ENCODE data around the gene CEP128.

CEP128 gene

GRCh38 chr14:80958226-80958625, 16.7 kb upstream of the CEP128 start:
- H4K20me1 ChIP-seq (ENCODE audit: insufficient read depth, low read length) = no peaks in the 10 kb centered on the region
- TF ChIP-seq CTCF (IDR thresholded peaks at IDR 0.05; ENCODE audit: low read depth, low read length) (no peak), EZH2phosphoT487 (IDR thresholded peaks at IDR 0.05; ENCODE audit: low read depth) (no peak)
- H3K79me2 ChIP-seq (ENCODE audit: low read length) = no peaks in the 10 kb centered on the region
- no peaks in the 10 kb centered on the region for H3K9me3 ChIP-seq (ENCODE audit: insufficient read depth, low read length)
- no peak overlapping the region for H3K9ac ChIP-seq (ENCODE audit: low read length)
- H3K27ac ChIP-seq (ENCODE audit: low read length) = no peak overlapping the region
- no peaks in the 10 kb centered on the region for H3K27me3 ChIP-seq (ENCODE audit: low read depth, low read length)
- H3K4me2 ChIP-seq (ENCODE audit: low read length) = no peak overlapping the region
- peaks cover 55% of the 10 kb centered on the region for H3K4me1 ChIP-seq (ENCODE audit: low read length)
- no peak overlapping the region for H2AFZ ChIP-seq (ENCODE audit: low read depth, low read length)
- H3K36me3 ChIP-seq (replicated peaks; ENCODE audit: low read depth, low read length) = no peaks in the 10 kb centered on the region
- no peak overlapping the region for H3K4me3 ChIP-seq (ENCODE audit: low read length)

GRCh38 chr14:80957613-80958012, 16.1 kb upstream of the CEP128 start:
- H2AFZ ChIP-seq (ENCODE audit: low read depth, low read length) = no peak overlapping the region
- H3K36me3 ChIP-seq (replicated peaks; ENCODE audit: low read depth, low read length) = no peaks in the 10 kb centered on the region
- H4K20me1 ChIP-seq (ENCODE audit: insufficient read depth, low read length) = no peaks in the 10 kb centered on the region
- no peaks in the 10 kb centered on the region for H3K9me3 ChIP-seq (ENCODE audit: insufficient read depth, low read length)
- no peak overlapping the region for H3K27ac ChIP-seq (ENCODE audit: low read length)
- H3K79me2 ChIP-seq (ENCODE audit: low read length) = no peaks in the 10 kb centered on the region
- no peak overlapping the region for H3K4me3 ChIP-seq (ENCODE audit: low read length)
- peaks cover 55% of the 10 kb centered on the region for H3K4me1 ChIP-seq (ENCODE audit: low read length)
- TF ChIP-seq CTCF (IDR thresholded peaks at IDR 0.05; ENCODE audit: low read depth, low read length) = no peak
- no peak for TF ChIP-seq EZH2phosphoT487 (IDR thresholded peaks at IDR 0.05; ENCODE audit: low read depth)
- H3K27me3 ChIP-seq (ENCODE audit: low read depth, low read length) = no peaks in the 10 kb centered on the region
- H3K4me2 ChIP-seq (ENCODE audit: low read length) = 0 out of 2 replicates have a peak overlapping the region, but pooled peaks have one; percentile 20
- no peak overlapping the region for H3K9ac ChIP-seq (ENCODE audit: low read length)

GRCh38 chr14:80956922-80957321, 15.4 kb upstream of the CEP128 start:
- no peaks in the 10 kb centered on the region for H3K36me3 ChIP-seq (replicated peaks; ENCODE audit: low read depth, low read length)
- peak overlapping the region; percentile 20; the same call in 1 of the 2 replicates for H3K4me2 ChIP-seq (ENCODE audit: low read length)
- no peaks in the 10 kb centered on the region for H3K9me3 ChIP-seq (ENCODE audit: insufficient read depth, low read length)
- peaks cover 55% of the 10 kb centered on the region for H3K4me1 ChIP-seq (ENCODE audit: low read length)
- TF ChIP-seq CTCF (IDR thresholded peaks at IDR 0.05; ENCODE audit: low read depth, low read length) (no peak), EZH2phosphoT487 (IDR thresholded peaks at IDR 0.05; ENCODE audit: low read depth) (no peak)
- no peaks in the 10 kb centered on the region for H4K20me1 ChIP-seq (ENCODE audit: insufficient read depth, low read length)
- no peaks in the 10 kb centered on the region for H3K79me2 ChIP-seq (ENCODE audit: low read length)
- no peak overlapping the region for H3K9ac ChIP-seq (ENCODE audit: low read length)
- H3K27me3 ChIP-seq (ENCODE audit: low read depth, low read length) = no peaks in the 10 kb centered on the region
- no peak overlapping the region for H3K27ac ChIP-seq (ENCODE audit: low read length)
- H3K4me3 ChIP-seq (ENCODE audit: low read length) = no peak overlapping the region
- no peak overlapping the region for H2AFZ ChIP-seq (ENCODE audit: low read depth, low read length)

GRCh38 chr14:80956102-80956501, 14.6 kb upstream of the CEP128 start:
- Histone ChIP-seq H3K4me1 (ENCODE audit: low read length) (peaks cover 54% of the 10 kb centered on the region), H3K27ac (ENCODE audit: low read length) (no peak overlapping the region), H3K27me3 (ENCODE audit: low read depth, low read length) (no peaks in the 10 kb centered on the region), H4K20me1 (ENCODE audit: insufficient read depth, low read length) (no peaks in the 10 kb centered on the region), H2AFZ (ENCODE audit: low read depth, low read length) (no peak overlapping the region), H3K4me2 (ENCODE audit: low read length) (no peak overlapping the region), H3K9me3 (ENCODE audit: insufficient read depth, low read length) (no peaks in the 10 kb centered on the region), H3K4me3 (ENCODE audit: low read length) (no peak overlapping the region), H3K36me3 (replicated peaks; ENCODE audit: low read depth, low read length) (no peaks in the 10 kb centered on the region), H3K9ac (ENCODE audit: low read length) (no peak overlapping the region), H3K79me2 (ENCODE audit: low read length) (no peaks in the 10 kb centered on the region)
- TF ChIP-seq CTCF (IDR thresholded peaks at IDR 0.05; ENCODE audit: low read depth, low read length) (no peak), EZH2phosphoT487 (IDR thresholded peaks at IDR 0.05; ENCODE audit: low read depth) (no peak)
